NCI-H345 treated with DMSO at 0.1 percent for 48 hours (cell line): ENCODE results near the gene FAM120A.
"Not testable (repeated sequence)": the region's sequence is repeated elsewhere in the genome, so short reads cannot be mapped to it uniquely, and the experiment has no call there.

Experiments used
- DNase-seq: peaks from one replicate; lab custom pipeline; 2025; ENCODE audit not compliant: unreplicated experiment; lab: John Stamatoyannopoulos, UW

Gene FAM120A

GRCh38 chr9:93505541-93506132 lies 54.2 kb downstream of the FAM120A start:
- DNase-seq, result no peak

DNA sequence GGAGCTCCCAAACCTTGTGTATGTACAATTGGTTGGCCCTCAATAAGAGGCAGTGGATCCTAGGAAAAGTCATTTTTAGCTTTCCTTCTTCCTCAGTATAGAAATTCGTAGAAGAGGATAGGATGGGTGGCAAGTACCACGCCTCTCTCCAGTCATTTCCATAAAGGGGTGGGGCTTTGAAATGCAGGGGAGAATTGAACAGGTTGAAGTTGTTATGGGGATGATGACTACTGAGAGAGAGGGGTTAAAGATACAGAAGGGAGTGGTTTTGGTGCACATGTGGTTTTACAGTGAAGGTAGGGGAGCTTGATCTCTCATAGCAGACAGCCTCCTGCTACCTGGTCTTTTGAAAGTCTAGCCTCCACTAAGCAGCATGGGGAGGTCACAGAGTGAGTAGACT lies 56.3 kb downstream of the FAM120A start:
- no peak for DNase-seq

GRCh38 chr9:93508207-93508606 lies 56.7 kb downstream of the FAM120A start:
- DNase-seq, result no peak

GRCh38 chr9:93509084-93509483 lies 57.6 kb downstream of the FAM120A start:
- DNase-seq, result no peak

- no peak for DNase-seq
These were observed 58.6 kb downstream of the FAM120A start for GRCh38 chr9:93510041-93510440.

- DNase-seq, result not testable (repeated sequence)
These were observed 59.7 kb downstream of the FAM120A start for GRCh38 chr9:93511228-93511627.

GRCh38 chr9:93512170-93512812 lies 60.8 kb downstream of the FAM120A start:
- DNase-seq, result not testable (repeated sequence)

GRCh38 chr9:93513606-93514005 lies 62.1 kb downstream of the FAM120A start:
- no peak for DNase-seq

- no peak for DNase-seq
These were observed 65.8 kb downstream of the FAM120A start for GRCh38 chr9:93517331-93517730.

GRCh38 chr9:93520523-93520922 lies 69.0 kb downstream of the FAM120A start:
- DNase-seq, result no peak

DNA sequence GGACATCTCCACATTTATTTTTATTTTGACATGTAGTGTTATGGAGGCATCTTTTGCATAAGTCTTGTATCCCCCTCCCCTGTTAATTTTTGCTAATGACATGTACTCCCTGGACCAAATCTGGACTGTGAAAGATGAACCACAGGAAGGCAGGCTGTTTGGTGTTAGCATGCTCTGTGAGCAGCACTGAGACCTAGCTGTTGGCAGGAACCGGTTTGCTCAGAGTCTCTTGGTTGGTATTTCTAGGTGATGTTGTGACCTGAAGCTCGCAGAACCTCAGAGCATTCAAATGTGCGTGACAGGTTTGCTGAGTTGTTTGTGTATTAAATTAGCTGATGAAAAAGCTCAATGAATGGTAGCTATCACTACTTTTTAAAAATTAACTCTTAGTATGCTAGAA lies 71.3 kb downstream of the FAM120A start:
- no peak for DNase-seq

GRCh38 chr9:93523518-93524144 lies 72.1 kb downstream of the FAM120A start:
- no peak for DNase-seq

GRCh38 chr9:93525476-93525875 lies 74.0 kb downstream of the FAM120A start:
- no peak for DNase-seq

DNA sequence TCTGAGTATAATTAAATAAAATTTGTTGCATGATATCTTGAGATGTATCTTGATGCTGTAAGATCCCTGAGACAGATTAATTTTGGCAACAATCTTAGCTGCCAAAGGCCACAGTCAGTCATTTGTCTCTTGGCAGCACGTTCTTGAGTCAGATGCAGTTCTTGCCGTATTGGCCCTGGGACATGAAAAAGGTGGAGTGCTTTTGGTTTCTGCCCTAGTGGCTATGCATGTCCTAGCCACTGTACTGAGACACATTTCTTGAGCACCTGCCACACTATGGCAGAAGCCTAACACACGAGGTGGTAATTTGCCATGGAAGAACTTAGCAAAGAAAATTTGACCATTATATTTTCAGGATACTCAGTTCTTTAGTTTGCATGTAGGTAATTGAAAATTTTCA lies 79.9 kb downstream of the FAM120A start:
- no peak for DNase-seq

DNA sequence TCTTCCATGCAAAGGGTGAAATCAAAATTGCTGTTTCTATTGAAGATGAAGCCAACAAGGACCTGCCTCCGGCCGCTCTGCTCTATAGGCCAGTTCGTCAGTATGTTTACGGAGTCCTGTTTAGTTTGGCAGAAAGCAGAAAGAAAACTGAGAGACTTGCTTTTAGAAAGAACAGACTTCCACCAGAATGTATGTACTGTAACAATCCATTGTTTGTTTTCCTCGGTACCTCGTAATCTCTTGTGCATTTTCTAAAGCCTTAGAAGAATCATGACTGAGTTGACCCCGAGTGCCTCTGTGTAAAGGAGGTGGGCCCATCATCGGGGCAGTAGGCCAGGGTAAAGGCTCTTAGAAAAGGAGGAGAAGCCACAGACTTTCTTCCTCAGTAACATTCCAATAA lies 80.7 kb downstream of the FAM120A start:
- DNase-seq, result no peak

DNA sequence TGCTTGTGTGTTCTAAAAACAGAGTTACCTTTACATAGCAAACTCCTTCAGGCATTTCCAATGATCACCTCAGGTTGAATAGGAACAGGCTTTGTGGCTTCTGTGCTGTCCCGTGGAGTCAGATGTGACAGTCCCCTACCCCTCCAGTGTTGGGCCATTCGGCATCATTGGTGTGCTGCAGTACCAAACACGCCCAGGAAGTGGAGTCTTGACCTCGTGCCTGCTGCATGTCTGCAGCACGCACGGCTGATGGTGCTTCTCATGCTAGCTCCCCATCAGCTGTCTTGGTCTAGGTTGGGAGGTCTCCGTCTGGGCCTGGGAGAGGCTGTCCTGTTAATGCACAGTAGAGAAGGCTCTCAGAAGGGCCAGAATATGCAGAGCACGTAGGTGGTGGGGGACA lies 82.4 kb downstream of the FAM120A start:
- no peak for DNase-seq

- no peak for DNase-seq
These were observed 84.7 kb downstream of the FAM120A start for GRCh38 chr9:93536167-93536566.

GRCh38 chr9:93536874-93537273 lies 85.4 kb downstream of the FAM120A start:
- DNase-seq, result no peak

GRCh38 chr9:93540305-93540704 lies 88.8 kb downstream of the FAM120A start:
- no peak for DNase-seq

GRCh38 chr9:93541005-93541404 lies 89.5 kb downstream of the FAM120A start:
- no peak for DNase-seq

DNA sequence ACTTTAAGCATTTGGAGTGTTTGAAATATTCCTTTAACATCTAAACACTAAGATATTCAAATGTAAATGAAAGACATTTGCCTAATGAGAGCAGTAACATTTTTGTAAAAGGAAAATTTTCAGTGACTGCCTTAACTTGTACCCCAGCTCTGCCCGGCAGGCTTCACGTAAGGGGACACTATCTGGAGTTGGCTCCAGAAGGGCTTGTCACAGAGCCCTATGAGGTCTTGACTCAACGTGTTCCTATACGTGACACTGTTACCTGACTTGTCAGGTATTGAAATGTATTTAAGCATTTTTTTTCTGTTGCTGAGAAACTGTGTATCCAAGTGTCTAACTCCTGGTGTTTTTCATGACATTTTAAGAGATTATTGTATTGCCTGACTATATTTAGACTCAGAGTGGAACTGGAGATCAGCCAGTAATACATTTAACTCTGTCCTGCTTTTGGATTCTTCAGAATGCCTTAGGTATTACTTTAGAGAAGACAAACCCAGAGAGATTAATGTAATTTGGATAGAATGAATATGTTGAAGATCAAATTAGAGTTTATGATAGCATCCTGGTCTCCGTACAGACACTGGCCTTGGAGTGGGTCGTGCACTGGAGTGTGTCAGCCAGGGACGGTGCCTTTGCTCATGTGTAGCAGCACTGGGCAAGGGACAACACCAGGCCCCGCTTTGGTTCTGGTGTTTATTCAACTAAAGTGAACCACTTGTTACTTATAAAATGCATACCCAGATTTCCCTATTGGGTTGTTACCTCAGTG lies 90.3 kb downstream of the FAM120A start:
- no peak for DNase-seq

DNA sequence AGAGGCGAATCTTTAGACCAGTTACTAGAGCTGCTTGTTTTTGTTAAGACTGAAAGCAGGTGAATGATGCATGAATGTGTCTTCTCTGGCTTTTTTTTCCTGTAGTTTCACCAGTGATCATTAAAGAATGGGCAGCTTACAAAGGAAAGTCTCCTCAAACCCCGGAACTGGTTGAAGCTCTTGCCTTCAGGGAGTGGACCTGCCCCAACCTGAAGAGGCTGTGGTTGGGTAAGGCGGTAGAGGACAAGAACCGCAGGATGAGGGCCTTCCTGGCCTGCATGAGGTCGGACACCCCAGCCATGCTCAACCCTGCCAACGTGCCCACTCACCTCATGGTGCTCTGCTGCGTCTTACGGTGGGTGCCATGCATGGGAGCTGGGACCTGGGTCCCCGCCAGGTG lies 91.6 kb downstream of the FAM120A start:
- no peak for DNase-seq
